Measurements from ENCODE around the gene TADA3. TPM values are rescaled to one million over a fixed set of nuclear protein-coding genes. Genes with fewer than 3 reads are reported as not detected.

TADA3 gene
- total RNA-seq, 3 donors from 2014 or later: 39.3 to 42.0 (median 40.2) TPM

DNA sequence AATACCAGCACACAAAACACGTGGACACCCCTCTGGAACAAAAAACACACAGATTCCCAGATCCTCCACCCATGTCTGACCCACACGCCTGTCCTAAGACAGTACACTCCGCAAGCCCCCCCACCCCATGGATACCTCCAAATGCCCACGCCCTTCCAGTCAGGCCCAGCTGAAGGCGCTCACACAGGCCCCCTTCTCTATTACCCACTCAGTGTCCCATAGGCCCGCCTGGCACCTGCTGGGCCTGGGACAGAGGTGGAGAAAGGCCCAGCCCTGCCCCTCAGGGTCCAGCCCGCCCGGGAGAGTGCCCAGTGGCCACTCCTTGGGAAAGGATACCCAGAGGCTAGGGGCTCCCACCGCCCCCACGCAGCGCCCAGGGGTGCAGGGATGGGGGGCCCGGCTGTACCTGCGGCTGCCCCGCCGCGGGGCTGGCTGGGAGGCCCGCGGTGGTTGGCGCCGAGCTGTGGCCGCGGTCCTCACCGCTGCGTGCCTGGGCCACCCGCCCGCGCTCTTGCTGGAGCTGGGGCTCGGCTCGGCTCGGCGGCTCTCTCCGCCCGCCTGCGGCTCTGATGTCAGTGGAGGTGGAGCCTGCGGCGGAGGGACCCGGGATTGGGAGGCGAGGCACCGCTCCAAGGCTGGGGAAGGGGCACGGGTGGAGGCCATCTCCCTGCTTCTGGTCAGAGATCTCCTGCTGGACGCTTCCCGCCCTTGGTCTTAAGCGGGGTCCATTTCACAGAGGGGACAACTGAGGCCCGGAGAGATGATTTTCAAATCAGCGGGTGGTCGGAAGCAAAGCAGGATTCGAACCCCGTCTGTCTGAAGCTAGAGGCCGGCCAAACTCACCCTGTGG is 22.6 kb downstream of the TADA3 start, which contains the start of gene CAMK1:
CAMK1 (minus strand) TSS at position 522 of the 850 bp plus-strand sequence. CDS start 2,198 bp downstream, outside the sequence.
- ATAC-seq (peak; percentile 98 to 99), DNase-seq (peak; percentile 54)
- Mint-ChIP-seq H3K4me1 (ENCODE audit: low read depth) (peaks cover 19% of the 10 kb centered on the region), H3K4me3 (peak within 1 kb of the TSS; percentile 75), H3K27me3 (ENCODE audit: low read depth) (no peaks in the 10 kb centered on the region), H3K36me3 (ENCODE audit: insufficient read depth) (no peaks in the 10 kb centered on the region), H3K9me3 (no peaks in the 10 kb centered on the region)

DNA sequence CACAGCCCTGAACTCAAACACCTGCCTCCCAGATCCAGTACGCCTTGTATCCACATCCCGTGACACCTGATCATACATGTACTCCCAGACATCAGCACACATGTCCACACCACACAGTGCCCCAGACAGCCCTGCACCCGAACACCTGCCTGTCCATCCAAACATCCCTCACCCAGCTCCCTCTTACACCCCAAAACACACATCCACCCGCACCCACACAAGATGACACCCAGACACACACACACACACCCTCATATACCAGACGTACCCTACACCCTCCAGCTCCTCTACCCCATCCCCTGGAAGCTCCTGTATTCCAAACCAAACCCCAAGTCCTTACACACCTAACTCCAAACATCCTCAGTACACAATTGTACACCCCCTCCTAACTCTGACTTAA is 23.3 kb downstream of the TADA3 start:
- Mint-ChIP-seq H3K9me3 (no peaks in the 10 kb centered on the region), H3K4me3 (peak overlapping the region; percentile 75), H3K36me3 (ENCODE audit: insufficient read depth) (no peaks in the 10 kb centered on the region), H3K4me1 (ENCODE audit: low read depth) (peaks cover 19% of the 10 kb centered on the region), H3K27me3 (ENCODE audit: low read depth) (no peaks in the 10 kb centered on the region)
- ATAC-seq (no peak), DNase-seq (no peak)

DNA sequence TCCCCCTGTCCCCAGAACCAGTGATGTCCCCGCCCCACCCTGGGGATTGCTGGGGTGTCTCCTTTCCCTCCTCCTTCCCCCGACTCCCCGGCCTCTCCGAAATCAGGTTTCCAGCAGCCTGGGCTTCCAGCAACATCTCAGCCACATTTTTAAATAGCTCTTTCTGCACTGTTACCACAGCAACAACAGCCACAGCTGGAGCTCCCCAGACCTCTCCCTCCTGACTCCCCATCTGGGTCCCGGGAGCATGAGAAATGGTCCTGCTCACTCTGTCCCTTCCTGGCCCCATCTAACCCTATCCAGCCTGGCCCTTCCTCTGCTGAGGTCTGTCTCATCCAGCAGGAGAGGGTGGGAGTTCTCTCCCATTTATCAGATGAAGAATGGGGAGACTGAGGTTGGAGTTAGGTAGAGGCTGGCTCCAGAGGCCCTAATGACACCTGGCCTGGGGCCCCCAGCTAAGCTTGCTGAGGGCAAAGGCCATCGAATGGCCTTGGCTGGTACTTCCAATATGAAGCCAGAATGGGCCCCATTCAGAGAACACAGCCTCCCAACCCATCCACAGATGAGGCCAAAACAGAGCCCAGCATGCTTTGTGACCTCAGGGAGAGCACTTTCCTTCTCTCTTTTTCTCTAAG is 24.0 kb downstream of the TADA3 start:
- peaks cover 19% of the 10 kb centered on the region for H3K4me1 Mint-ChIP-seq (ENCODE audit: low read depth)
- H3K36me3 Mint-ChIP-seq (ENCODE audit: insufficient read depth): no peaks in the 10 kb centered on the region

DNA sequence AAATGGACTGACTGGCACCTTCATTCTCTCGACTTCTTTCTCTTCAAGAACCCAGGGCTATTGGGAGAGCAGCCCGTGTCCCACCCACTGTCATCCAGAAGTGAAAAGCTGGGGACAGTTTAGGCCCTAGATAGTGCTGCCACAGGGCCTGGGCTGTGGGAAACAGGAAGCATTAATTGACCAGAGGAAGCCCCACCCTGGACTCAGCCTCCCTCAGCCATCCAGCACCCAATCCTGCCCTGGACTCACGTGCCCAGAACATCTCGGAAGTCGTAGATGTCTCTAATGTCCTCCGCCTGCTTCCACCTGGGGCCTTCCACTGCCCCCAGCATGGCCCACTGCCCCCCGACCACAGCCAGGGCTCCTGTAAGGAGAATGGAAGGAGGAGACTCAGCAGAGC is 24.9 kb downstream of the TADA3 start:
- Mint-ChIP-seq H3K36me3 (ENCODE audit: insufficient read depth) (no peaks in the 10 kb centered on the region), H3K27me3 (ENCODE audit: low read depth) (no peaks in the 10 kb centered on the region), H3K4me3 (no peak overlapping the region), H3K4me1 (ENCODE audit: low read depth) (peaks cover 19% of the 10 kb centered on the region), H3K9me3 (no peaks in the 10 kb centered on the region)
- DNase-seq (no peak), ATAC-seq (no peak)

More for the DNA sequence above, 24.0 kb downstream of the TADA3 start:
- Mint-ChIP-seq H3K4me3 (no peak overlapping the region), H3K9me3 (no peaks in the 10 kb centered on the region), H3K27me3 (ENCODE audit: low read depth) (no peaks in the 10 kb centered on the region)
- ATAC-seq (no peak), DNase-seq (no peak)

DNA sequence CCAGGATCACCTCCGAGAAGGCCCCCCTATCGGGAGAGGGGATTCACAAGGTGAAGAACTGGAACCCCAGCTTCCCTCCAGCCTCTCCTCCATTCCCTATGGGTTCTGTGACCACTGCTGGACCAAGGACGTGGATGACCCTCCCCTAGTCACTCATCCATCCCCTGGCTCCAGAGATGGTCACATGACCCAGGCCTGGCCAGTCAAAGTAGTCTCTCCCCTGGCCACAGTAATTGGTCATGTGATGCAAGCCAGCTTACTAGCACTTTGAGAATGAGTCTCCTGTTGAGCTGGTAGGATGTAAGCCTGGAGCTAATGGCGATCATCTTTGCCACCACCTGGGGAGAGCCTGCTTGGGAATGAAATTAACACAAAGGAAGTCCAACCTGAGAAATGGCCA is 26.4 kb downstream of the TADA3 start:
- Mint-ChIP-seq H3K27me3 (ENCODE audit: low read depth) (no peaks in the 10 kb centered on the region), H3K4me3 (no peak overlapping the region), H3K36me3 (ENCODE audit: insufficient read depth) (no peaks in the 10 kb centered on the region), H3K9me3 (no peaks in the 10 kb centered on the region), H3K4me1 (ENCODE audit: low read depth) (peaks cover 19% of the 10 kb centered on the region)
- no peak for DNase-seq
- no peak for ATAC-seq

DNA sequence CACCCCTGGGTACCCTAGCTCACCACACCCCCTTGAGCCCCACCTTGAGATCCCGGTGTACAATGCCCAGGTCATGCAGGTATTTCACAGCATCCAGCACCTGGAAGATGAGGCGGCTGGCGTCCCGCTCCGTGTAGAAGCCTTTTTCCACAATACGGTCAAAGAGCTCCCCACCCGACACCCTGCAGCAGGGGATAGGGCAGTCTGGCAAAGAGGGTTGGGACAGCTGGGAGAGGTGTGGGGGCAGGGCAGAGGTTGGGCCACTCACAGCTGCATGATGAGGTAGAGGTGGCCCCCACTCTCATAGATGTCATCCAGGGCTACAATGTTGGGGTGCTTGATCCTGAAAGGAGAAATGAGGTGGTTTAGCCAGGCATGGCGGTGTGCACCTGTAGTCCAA is 29.4 kb downstream of the TADA3 start:
- H3K4me1 Mint-ChIP-seq (ENCODE audit: low read depth): no peaks in the 10 kb centered on the region
- DNase-seq: no peak
- H3K4me3 Mint-ChIP-seq: no peak overlapping the region
- no peaks in the 10 kb centered on the region for H3K9me3 Mint-ChIP-seq
- ATAC-seq: no peak
- no peaks in the 10 kb centered on the region for H3K27me3 Mint-ChIP-seq (ENCODE audit: low read depth)
- peaks cover 13% of the 10 kb centered on the region for H3K36me3 Mint-ChIP-seq (ENCODE audit: insufficient read depth)

DNA sequence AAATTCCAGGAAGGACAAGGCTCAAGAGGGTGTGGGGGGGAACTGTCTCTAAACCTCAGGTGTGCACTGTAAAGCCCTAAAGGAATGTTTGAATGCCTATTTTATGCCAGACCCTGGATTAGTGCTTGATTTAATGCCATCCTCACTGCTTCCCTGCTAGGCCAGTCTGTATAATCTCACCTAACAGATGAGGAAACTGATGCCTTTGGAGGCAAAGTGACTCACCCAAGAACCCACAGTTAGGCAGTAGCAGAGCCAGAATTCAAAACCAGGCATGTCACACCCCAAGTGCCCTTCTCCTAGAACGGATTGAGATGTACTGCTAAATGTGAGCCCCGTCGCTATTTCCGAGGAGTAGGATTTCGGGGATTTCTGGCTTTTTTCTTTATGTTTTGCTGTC is 30.4 kb downstream of the TADA3 start:
- Mint-ChIP-seq H3K4me3 (no peak overlapping the region), H3K27me3 (ENCODE audit: low read depth) (no peaks in the 10 kb centered on the region), H3K4me1 (ENCODE audit: low read depth) (no peaks in the 10 kb centered on the region), H3K36me3 (ENCODE audit: insufficient read depth) (peaks cover 16% of the 10 kb centered on the region), H3K9me3 (no peaks in the 10 kb centered on the region)
- DNase-seq (no peak), ATAC-seq (no peak)

DNA sequence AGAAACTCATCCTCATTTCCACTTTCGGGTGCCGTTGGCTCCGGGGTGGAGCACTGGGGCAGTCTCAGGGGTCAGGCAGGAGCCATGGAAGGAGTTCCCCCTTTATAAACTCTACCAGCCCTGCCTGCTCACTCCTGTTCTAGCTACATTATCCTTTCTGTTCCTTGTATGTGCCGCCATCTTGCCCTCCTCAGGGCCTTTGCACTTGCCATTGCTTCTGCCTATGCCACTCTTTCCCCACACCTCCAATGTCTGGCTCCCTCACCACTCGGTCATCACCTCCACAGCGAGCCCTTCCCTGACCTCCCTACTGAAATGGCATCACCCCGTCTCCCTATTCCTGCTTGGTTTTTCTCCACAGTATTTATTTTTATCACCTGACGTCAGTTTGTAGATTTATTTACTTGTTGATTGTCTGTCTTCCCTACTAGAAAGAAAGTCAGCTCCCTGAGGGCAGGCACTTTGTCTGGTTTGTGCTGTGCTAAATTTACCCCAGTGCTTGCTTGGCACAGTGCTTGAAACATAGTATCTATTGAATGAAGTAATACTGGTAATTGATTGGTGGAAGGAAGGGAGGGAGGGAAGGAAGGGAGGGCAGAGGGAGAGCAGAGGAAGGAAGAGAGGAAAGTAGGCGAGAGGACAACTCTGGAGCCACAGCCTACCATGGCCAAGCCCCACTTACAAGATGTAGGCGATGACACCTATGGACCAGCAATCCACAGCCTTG is 31.3 kb downstream of the TADA3 start:
- Mint-ChIP-seq H3K36me3 (ENCODE audit: insufficient read depth) (peaks cover 16% of the 10 kb centered on the region), H3K9me3 (no peaks in the 10 kb centered on the region), H3K27me3 (ENCODE audit: low read depth) (no peaks in the 10 kb centered on the region), H3K4me1 (ENCODE audit: low read depth) (no peaks in the 10 kb centered on the region), H3K4me3 (no peak overlapping the region)
- ATAC-seq (no peak), DNase-seq (no peak)

DNA sequence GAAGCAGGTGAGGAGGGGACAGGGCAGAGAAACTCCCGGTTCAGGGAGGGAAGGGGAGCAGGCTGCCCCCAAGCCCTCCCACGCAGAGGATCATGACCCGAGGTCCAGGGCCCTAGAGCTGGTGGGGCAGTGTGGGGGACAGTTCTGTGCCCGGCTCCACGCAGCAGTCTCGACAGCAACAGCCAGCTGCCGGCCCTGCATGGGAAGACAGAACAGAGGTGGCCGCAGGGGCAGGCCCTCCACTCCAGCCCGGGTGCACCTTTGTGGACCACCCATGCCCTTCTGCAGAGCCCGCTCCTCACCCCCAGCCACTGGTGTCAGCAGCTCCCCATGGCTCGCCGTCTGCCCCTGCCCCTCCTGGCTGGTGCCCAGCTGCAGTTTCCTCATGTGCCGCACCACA is 34.8 kb downstream of the TADA3 start:
- Mint-ChIP-seq H3K27me3 (ENCODE audit: low read depth) (no peaks in the 10 kb centered on the region), H3K9me3 (no peaks in the 10 kb centered on the region), H3K36me3 (ENCODE audit: insufficient read depth) (peaks cover 20% of the 10 kb centered on the region), H3K4me1 (ENCODE audit: low read depth) (peaks cover 13% of the 10 kb centered on the region), H3K4me3 (no peak overlapping the region)
- ATAC-seq: no peak
- DNase-seq: no peak

DNA sequence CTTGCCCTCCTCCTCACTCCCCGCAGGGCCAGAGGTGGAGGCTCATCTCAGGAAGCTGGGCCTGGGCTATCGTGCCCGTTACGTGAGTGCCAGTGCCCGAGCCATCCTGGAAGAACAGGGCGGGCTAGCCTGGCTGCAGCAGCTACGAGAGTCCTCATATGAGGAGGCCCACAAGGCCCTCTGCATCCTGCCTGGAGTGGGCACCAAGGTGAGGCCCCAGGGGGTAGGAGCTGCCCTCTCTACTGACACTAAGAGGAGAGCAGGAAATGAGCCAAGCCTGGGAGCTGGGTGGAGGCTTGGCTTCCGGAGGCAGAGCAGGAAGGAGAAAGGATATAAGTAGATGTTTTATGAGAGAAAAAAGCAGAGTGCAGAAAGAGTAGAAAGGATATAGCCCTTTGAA is 37.6 kb downstream of the TADA3 start:
- ATAC-seq: no peak
- DNase-seq: no peak
- Mint-ChIP-seq H3K4me3 (no peak overlapping the region), H3K36me3 (ENCODE audit: insufficient read depth) (peaks cover 26% of the 10 kb centered on the region), H3K27me3 (ENCODE audit: low read depth) (no peaks in the 10 kb centered on the region), H3K9me3 (no peaks in the 10 kb centered on the region), H3K4me1 (ENCODE audit: low read depth) (peaks cover 37% of the 10 kb centered on the region)

DNA sequence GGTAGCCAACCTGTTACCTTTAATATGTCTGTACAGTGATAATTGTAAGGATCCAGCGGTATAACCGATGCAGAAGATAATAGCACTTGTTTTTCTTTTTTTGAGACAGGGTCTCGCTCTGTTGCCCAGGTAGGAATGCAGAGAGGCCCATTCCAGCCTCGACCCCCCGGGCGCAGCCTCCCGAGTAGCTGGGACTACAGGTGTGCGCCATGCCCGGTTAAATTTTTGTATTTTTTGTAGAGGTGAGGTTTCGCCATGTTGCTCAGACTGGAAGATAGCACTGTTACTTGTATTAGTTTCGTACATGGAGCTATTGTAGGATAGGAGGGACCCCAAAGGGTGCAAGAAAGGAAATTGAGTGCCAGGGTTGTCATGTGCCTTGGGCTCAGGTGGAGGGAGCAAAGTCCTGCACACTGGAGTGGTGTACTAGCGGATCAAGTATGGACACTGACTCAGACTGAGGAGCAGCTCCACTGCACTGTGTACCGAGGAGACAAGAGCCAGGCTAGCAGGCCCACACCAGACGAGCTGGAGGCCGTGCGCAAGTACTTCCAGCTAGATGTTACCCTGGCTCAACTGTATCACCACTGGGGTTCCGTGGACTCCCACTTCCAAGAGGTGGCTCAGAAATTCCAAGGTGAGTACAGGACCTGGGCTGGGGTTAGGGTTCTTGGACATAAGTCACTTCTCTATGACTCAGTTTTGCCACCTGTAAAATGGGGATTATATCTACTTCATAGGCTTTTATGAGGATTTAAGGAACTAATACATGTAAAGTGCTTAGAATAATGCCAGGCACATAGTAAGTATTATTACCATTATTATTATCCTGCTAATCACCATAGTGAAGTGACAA is 41.5 kb downstream of the TADA3 start:
- H3K4me3 Mint-ChIP-seq: peak overlapping the region; percentile 91
- ATAC-seq: no peak
- peaks cover 47% of the 10 kb centered on the region for H3K4me1 Mint-ChIP-seq (ENCODE audit: low read depth)
- H3K27me3 Mint-ChIP-seq (ENCODE audit: low read depth): no peaks in the 10 kb centered on the region
- no peaks in the 10 kb centered on the region for H3K9me3 Mint-ChIP-seq
- DNase-seq: no peak
- H3K36me3 Mint-ChIP-seq (ENCODE audit: insufficient read depth): peaks cover 29% of the 10 kb centered on the region

DNA sequence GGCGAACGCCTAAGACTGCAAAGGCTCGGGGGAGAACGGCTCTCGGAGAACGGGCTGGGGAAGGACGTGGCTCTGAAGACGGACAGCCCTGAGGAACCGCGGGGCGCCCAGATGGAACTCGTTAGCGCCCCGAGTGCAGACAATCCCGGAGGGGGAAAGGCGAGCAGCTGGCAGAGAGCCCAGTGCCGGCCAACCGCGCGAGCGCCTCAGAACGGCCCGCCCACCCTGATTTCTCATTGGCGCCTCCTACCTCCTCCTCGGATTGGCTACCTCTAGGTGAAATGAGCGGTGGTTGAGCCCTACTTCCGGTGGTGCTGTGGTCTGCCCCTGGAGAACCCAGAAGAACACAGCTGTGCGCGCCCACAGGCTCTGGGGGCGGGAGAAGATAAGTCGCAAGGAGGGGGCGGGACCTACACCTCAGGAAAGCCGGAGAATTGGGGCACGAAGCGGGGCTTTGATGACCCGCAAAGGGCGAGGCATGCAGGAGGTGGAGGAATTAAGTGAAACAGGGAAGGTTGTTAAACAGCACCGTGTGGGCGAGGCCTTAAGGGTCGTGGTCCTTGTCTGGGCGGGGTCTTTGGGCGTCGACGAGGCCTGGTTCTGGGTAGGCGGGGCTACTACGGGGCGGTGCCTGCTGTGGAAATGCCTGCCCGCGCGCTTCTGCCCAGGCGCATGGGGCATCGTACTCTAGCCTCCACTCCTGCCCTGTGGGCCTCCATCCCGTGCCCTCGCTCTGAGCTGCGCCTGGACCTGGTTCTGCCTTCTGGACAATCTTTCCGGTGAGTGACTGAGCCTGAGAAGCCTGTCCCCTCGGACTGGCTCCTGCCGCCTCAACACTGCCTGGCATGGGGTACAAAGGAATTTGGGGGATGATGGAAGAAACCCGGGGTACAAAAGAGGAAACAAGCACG is 42.4 kb downstream of the TADA3 start, which contains the start of gene OGG1:
OGG1 (plus strand) TSS at position 308 of the 911 bp plus-strand sequence; CDS start at position 643, 335 bp downstream.
- DNase-seq (peak; percentile 91), ATAC-seq (peak; percentile 94)
- Mint-ChIP-seq H3K27me3 (ENCODE audit: low read depth) (no peaks in the 10 kb centered on the region), H3K36me3 (ENCODE audit: insufficient read depth) (peaks cover 29% of the 10 kb centered on the region), H3K9me3 (no peaks in the 10 kb centered on the region), H3K4me1 (ENCODE audit: low read depth) (peaks cover 44% of the 10 kb centered on the region), H3K4me3 (peak within 1 kb of the TSS; percentile 91)

DNA sequence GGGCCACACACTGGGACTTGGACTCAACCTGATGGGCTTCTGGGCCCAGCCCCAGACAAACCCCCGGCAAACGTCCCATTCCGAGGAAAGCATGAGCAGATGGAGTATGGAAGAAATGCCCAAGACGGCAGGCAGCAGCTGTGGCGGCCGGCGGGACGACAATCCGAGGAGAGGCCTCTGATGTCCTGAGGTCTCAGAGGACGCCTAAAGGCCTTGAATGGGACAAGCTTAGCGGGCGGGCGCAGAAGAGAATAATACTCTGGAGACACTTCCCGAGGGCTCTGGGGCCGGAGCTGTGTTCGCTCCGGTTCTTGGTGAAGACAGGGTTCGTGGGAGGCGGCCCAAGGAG is 43.0 kb downstream of the TADA3 start:
- peaks cover 33% of the 10 kb centered on the region for H3K36me3 Mint-ChIP-seq (ENCODE audit: insufficient read depth)
- peak overlapping the region; percentile 91 for H3K4me3 Mint-ChIP-seq
- peaks cover 38% of the 10 kb centered on the region for H3K4me1 Mint-ChIP-seq (ENCODE audit: low read depth)
- DNase-seq (no peak), ATAC-seq (no peak)
- no peaks in the 10 kb centered on the region for H3K9me3 Mint-ChIP-seq
- H3K27me3 Mint-ChIP-seq (ENCODE audit: low read depth): no peaks in the 10 kb centered on the region
